ENCODE results near the gene FAIM.

Gene FAIM

DNA sequence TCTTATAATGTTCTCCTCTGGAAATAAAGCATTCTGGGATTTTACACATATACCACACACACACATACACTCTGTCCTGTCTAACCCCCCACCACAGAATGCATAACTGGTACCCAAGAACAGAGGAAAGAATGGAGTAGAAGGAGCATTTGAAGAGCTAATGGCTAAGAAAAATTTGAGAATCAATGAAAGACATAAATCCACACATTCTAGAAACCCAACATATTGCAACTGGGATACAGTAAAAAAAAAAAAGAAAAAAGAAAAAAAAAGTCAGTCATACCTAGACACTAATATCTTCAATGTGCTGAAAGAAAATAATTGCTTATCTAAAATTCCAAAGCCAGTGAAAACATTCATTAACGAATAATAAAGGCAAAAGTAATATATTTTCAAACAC lies 35.4 kb upstream of the FAIM start:
- in situ Hi-C loops (cut with HindIII; ENCODE audit: low sequenced_read_pairs) = no loop called here
- H3K4me3 ChIP-seq (ENCODE audit: low read depth, low read length) = no peak overlapping the region
- no peak for TF ChIP-seq CTCF (IDR thresholded peaks at IDR 0.05; ENCODE audit: low read depth, low read length)
- DNase-seq (ENCODE audit: low read depth, low spot score) = no peak

DNA sequence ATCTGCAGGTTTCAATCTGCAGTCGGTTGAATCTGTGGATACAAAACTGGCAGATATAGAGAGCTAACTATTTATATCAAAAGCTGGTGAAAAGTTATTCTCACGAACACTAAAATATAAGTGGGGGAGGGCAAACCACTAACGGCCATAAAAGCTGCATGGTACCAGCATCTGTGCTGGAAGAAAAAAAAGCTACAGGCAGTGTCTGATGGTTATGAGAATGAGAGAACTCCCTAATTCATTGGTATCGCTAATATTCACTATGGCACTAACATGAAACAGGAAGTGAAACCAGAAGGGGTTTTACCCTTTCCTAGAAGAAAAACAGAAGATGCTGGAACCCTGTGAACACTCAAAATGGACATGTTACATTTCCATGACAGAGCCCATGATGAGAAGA lies 30.4 kb upstream of the FAIM start:
- TF ChIP-seq CTCF (IDR thresholded peaks at IDR 0.05; ENCODE audit: low read depth, low read length) = no peak
- DNase-seq (ENCODE audit: low read depth, low spot score) = no peak
- H3K4me3 ChIP-seq (ENCODE audit: low read depth, low read length) = no peak overlapping the region
- in situ Hi-C loops (cut with HindIII; ENCODE audit: low sequenced_read_pairs) = no loop called here

- in situ Hi-C loops (cut with HindIII; ENCODE audit: low sequenced_read_pairs) = no loop called here
- TF ChIP-seq CTCF (IDR thresholded peaks at IDR 0.05; ENCODE audit: low read depth, low read length) = no peak
- H3K4me3 ChIP-seq (ENCODE audit: low read depth, low read length) = no peak overlapping the region
- no peak for DNase-seq (ENCODE audit: low read depth, low spot score)
Observed at GRCh38 chr3:138578961-138579574, 29.5 kb upstream of the FAIM start.

GRCh38 chr3:138587374-138587773 lies 21.2 kb upstream of the FAIM start:
- no peak for TF ChIP-seq CTCF (IDR thresholded peaks at IDR 0.05; ENCODE audit: low read depth, low read length)
- no peak for DNase-seq (ENCODE audit: low read depth, low spot score)
- in situ Hi-C loops (cut with HindIII; ENCODE audit: low sequenced_read_pairs) = no loop called here
- no peak overlapping the region for H3K4me3 ChIP-seq (ENCODE audit: low read depth, low read length)

GRCh38 chr3:138588445-138588844 lies 20.1 kb upstream of the FAIM start:
- in situ Hi-C loops (cut with HindIII; ENCODE audit: low sequenced_read_pairs) = no loop called here
- no peak for DNase-seq (ENCODE audit: low read depth, low spot score)
- no peak overlapping the region for H3K4me3 ChIP-seq (ENCODE audit: low read depth, low read length)
- TF ChIP-seq CTCF (IDR thresholded peaks at IDR 0.05; ENCODE audit: low read depth, low read length) = no peak

DNA sequence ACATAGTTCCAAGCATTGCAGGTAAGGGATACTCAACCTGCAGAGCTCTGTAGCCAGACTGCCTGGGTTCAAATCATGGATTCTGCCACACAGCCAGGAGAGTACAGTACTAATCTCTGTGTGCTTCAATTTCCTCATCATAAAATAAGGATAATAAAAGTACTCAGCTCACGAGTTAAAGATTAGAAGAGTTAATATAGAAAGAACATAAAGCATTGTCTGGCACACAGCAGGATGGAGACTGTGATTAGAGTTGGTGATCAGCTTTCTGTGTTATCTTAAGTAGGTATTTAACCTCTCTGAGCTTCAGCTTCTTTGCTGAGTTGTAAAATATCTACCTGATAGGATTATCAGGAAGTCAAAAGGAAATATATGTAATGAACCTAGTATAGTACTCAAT lies 17.2 kb upstream of the FAIM start:
- H3K4me3 ChIP-seq (ENCODE audit: low read depth, low read length) = no peak overlapping the region
- in situ Hi-C loops (cut with HindIII; ENCODE audit: low sequenced_read_pairs) = no loop called here
- DNase-seq (ENCODE audit: low read depth, low spot score) = no peak
- no peak for TF ChIP-seq CTCF (IDR thresholded peaks at IDR 0.05; ENCODE audit: low read depth, low read length)

Measured in astrocyte of the spinal cord (primary cell).